Erythroblast (primary cell): ENCODE measurements around the gene COG5.

ENCODE experiments used
- GATA1 ChIP-seq: IDR thresholded peaks from 2 replicates; pipeline ENCODE4 v1.6.1; 2011; ENCODE audit warnings: low read depth, mild to moderate bottlenecking, control low read depth, low read length, moderate library complexity
- POLR2A ChIP-seq: IDR thresholded peaks from 2 replicates; pipeline ENCODE4 v1.6.1; 2011; ENCODE audit warnings: mild to moderate bottlenecking, low read length

- TF ChIP-seq POLR2A (no peak), GATA1 (no peak)
Measured at GRCh38 chr7:107441581-107442422, 121.9 kb downstream of the COG5 start.
